ENCODE measurements around the gene FNDC4. TPM values are rescaled to one million over a fixed set of nuclear protein-coding genes. Genes with fewer than 3 reads are reported as not detected.

FNDC4 gene
- total RNA-seq, 3 donors from 2014 or later, result 12.4 to 57.7 (median 57.3) TPM

DNA sequence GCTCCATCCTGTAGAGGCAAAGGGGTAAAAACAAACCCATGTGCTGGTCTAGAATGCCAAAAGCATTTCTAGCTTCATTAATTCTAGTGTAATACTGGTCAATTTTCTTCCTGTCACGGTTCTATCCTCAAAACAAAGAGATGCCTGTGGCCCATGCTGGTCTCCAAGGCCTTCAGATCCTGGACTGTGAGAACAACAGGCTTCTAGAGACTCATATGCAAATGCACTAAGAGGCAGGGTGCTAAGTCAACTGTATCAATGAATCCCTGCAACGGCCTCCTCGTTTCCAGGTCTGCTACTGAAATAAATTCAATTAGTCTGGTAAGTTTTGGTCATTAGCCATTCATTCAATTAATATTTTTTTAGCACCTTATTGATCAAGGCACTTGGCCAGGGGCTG, 9.5 kb downstream of the FNDC4 start:
- Histone ChIP-seq H3K9me3 (no peaks in the 10 kb centered on the region), H3K36me3 (no peaks in the 10 kb centered on the region), H3K27me3 (no peaks in the 10 kb centered on the region), H3K27ac (no peak overlapping the region), H3K4me1 (no peaks in the 10 kb centered on the region), H3K4me3 (no peak overlapping the region)
- intact Hi-C loops (cut with DNase I; ENCODE audit: low total_unique reads), result no loop called here
- no peak for TF ChIP-seq POLR2A (IDR thresholded peaks at IDR 0.05)
- TF ChIP-seq, protein P1, sequence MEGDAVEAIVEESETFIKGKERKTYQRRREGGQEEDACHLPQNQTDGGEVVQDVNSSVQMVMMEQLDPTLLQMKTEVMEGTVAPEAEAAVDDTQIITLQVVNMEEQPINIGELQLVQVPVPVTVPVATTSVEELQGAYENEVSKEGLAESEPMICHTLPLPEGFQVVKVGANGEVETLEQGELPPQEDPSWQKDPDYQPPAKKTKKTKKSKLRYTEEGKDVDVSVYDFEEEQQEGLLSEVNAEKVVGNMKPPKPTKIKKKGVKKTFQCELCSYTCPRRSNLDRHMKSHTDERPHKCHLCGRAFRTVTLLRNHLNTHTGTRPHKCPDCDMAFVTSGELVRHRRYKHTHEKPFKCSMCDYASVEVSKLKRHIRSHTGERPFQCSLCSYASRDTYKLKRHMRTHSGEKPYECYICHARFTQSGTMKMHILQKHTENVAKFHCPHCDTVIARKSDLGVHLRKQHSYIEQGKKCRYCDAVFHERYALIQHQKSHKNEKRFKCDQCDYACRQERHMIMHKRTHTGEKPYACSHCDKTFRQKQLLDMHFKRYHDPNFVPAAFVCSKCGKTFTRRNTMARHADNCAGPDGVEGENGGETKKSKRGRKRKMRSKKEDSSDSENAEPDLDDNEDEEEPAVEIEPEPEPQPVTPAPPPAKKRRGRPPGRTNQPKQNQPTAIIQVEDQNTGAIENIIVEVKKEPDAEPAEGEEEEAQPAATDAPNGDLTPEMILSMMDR (IDR thresholded peaks at IDR 0.05), result no peak
- no peak for TF ChIP-seq POLR2AphosphoS5 (IDR thresholded peaks at IDR 0.05)
- no peak for DNase-seq (ENCODE audit: low spot score in 2 of 2)

DNA sequence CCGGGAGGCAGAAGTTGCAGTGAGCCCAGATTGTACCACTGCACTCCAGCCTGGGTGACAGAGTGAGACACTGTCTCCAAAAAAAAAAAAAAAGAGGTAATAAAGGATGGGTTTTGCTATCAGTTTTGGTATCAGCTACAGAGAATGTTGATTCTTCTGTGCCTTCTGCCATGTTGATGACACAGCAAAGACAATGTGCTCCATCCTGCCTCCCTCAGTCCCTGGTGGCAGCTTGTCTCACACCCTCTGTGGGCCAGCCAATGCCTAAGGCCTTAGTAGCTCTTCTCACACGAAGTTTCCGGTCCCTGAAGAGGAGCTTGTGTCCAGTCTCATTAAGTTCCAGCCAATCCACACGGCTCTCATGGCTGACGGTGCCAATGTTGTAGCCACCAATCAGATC, 23.0 kb downstream of the FNDC4 start:
- Histone ChIP-seq H3K27ac (no peak overlapping the region), H3K36me3 (no peaks in the 10 kb centered on the region), H3K4me3 (no peak overlapping the region), H3K4me1 (no peaks in the 10 kb centered on the region), H3K27me3 (no peaks in the 10 kb centered on the region), H3K9me3 (no peaks in the 10 kb centered on the region)
- TF ChIP-seq, protein P1 (IDR thresholded peaks at IDR 0.05), result no peak
- no peak for TF ChIP-seq POLR2AphosphoS5 (IDR thresholded peaks at IDR 0.05)
- TF ChIP-seq POLR2A (IDR thresholded peaks at IDR 0.05), result no peak
- intact Hi-C loops (cut with DNase I; ENCODE audit: low total_unique reads), result no loop called here
- DNase-seq (ENCODE audit: low spot score in 2 of 2), result no peak

DNA sequence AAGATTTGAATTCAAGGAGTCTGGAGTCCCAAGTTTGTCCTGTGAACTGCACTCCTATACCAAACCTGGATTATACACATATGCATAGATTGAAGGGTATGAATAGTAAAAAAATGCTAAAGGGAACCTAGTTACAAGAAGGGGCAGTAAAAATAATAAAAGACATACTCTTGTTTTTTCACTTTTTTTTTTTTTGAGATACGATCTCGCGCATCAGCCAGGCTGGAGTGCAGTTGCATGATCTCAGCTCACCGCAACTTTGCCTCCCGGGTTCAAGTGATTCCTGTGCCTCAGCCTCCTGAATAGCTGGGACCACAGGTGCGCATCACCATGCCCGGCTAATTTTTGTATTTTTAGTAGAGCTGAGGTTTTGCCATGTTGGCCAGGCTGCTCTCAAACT, 30.6 kb downstream of the FNDC4 start:
- H3K27me3 ChIP-seq, result no peaks in the 10 kb centered on the region
- intact Hi-C loops (cut with DNase I; ENCODE audit: low total_unique reads), result no loop called here
- DNase-seq (ENCODE audit: low spot score in 2 of 2), result no peak

DNA sequence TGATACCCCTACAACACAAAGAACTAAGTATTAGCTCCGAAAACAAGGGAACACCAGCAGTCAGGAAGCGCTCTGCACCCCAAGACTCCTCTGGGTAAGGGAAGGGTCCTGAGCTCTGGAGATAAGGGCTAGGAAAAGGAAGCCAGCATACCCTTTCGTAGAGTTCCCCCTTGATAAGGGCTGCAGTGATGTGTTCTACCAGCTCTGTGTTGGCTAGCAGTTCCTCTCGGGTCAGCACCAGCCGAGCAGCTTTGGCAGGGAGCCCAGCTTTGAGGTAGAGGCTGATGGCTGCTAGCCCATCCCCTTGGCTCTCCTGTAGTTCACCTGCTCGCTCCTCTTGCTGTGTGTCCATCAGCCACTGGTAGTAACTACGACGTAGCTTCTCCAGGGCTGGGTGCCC, 33.9 kb downstream of the FNDC4 start:
- intact Hi-C loops (cut with DNase I; ENCODE audit: low total_unique reads), result no loop called here
- TF ChIP-seq POLR2A (IDR thresholded peaks at IDR 0.05), result no peak
- no peak for TF ChIP-seq POLR2AphosphoS5 (IDR thresholded peaks at IDR 0.05)
- no peak for DNase-seq (ENCODE audit: low spot score in 2 of 2)

More for the DNA sequence above, 30.6 kb downstream of the FNDC4 start:
- H3K4me1 ChIP-seq, result no peaks in the 10 kb centered on the region
- no peak for TF ChIP-seq POLR2A (IDR thresholded peaks at IDR 0.05)
- TF ChIP-seq, protein P1 (IDR thresholded peaks at IDR 0.05), result no peak
- no peak for TF ChIP-seq POLR2AphosphoS5 (IDR thresholded peaks at IDR 0.05)
- H3K9me3 ChIP-seq, result no peaks in the 10 kb centered on the region
- peaks cover 4% of the 10 kb centered on the region for H3K36me3 ChIP-seq
- no peak overlapping the region for H3K4me3 ChIP-seq
- H3K27ac ChIP-seq, result no peak overlapping the region

DNA sequence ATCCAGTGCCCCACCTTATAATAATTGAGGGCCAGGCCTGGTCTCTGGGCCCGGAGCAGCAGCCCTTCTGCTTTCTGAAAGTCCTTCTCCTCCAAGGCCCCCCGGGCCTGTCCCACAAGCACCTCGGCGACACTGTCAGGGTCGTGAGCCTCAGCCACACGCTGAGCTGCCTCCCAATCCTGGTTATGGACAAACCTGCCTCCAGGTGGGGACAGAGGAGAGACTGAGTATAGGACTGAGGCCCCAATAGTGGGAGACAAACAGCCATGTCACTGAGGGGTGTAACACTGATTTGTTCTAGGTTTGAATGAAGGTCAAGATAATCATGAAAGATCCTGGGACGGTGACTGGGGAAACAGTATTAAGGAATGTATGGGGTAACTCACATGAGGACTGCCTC, 41.0 kb downstream of the FNDC4 start:
- intact Hi-C loops (cut with DNase I; ENCODE audit: low total_unique reads), result no loop called here
- no peaks in the 10 kb centered on the region for H3K27me3 ChIP-seq
- H3K27ac ChIP-seq, result no peak overlapping the region
- no peak overlapping the region for H3K4me3 ChIP-seq
- H3K4me1 ChIP-seq, result no peaks in the 10 kb centered on the region
- H3K9me3 ChIP-seq, result no peaks in the 10 kb centered on the region
- no peak for DNase-seq (ENCODE audit: low spot score in 2 of 2)
- peaks cover 14% of the 10 kb centered on the region for H3K36me3 ChIP-seq
- TF ChIP-seq POLR2A (IDR thresholded peaks at IDR 0.05) (no peak), POLR2AphosphoS5 (IDR thresholded peaks at IDR 0.05) (no peak)
- TF ChIP-seq, protein P1 (IDR thresholded peaks at IDR 0.05), result no peak

More for the DNA sequence above, 33.9 kb downstream of the FNDC4 start:
- Histone ChIP-seq H3K27me3 (no peaks in the 10 kb centered on the region), H3K4me1 (no peaks in the 10 kb centered on the region), H3K36me3 (peaks cover 22% of the 10 kb centered on the region), H3K27ac (no peak overlapping the region), H3K4me3 (no peak overlapping the region), H3K9me3 (no peaks in the 10 kb centered on the region)

DNA sequence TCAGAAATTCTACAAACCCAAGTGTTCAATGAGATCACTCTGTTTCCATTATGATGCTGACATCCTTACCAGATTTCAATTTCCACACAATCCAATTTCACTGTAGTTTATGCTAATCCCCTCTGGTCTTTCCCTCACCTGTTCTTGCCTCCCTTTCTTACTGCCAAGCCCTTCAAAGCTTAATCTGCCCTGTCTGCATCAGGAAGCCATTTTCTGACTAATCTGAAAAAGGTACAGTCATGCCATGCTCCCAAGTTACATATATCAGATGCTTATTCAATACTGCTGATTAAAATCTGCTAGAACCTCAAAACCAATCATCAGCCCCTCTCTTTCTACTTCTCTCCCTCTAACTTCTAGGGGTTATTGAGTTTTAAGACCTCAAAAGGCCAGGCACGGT, 43.9 kb downstream of the FNDC4 start:
- DNase-seq (ENCODE audit: low spot score in 2 of 2), result no peak
- Histone ChIP-seq H3K9me3 (no peaks in the 10 kb centered on the region), H3K4me1 (no peaks in the 10 kb centered on the region), H3K4me3 (no peak overlapping the region), H3K27me3 (no peaks in the 10 kb centered on the region), H3K36me3 (no peaks in the 10 kb centered on the region), H3K27ac (no peak overlapping the region)
- TF ChIP-seq POLR2A (IDR thresholded peaks at IDR 0.05), result no peak
- TF ChIP-seq, protein P1 (IDR thresholded peaks at IDR 0.05), result no peak
- TF ChIP-seq POLR2AphosphoS5 (IDR thresholded peaks at IDR 0.05), result no peak
- intact Hi-C loops (cut with DNase I; ENCODE audit: low total_unique reads), result no loop called here
